SU-DHL-6 (cell line): Measurements from ENCODE around the gene LGALS1.
"Not testable (repeated sequence)": the region's sequence is repeated elsewhere in the genome, so short reads cannot be mapped to it uniquely, and the experiment has no call there.

Source experiments
- EZH2phosphoT487 ChIP-seq: fragments of 200-600 bp; sonication (generic), shearing (Covaris generic); conservative IDR thresholded peaks from 2 replicates; pipeline ENCODE4 v1.6.1; 2018; ENCODE audit warnings: mild to moderate bottlenecking, antibody characterized with exemption, low read length, moderate library complexity, mixed read lengths
- TF ChIP-seq, protein P1 (sequence below): fragments of 200-600 bp; sonication (generic); IDR thresholded peaks from one replicate; pipeline ENCODE4 v1.5.1; 2017; ENCODE audit warnings: antibody characterized with exemption, mild to moderate bottlenecking, low read length, moderate library complexity; ENCODE audit not compliant: insufficient read depth, poor library complexity, severe bottlenecking

- TF ChIP-seq, protein P1, sequence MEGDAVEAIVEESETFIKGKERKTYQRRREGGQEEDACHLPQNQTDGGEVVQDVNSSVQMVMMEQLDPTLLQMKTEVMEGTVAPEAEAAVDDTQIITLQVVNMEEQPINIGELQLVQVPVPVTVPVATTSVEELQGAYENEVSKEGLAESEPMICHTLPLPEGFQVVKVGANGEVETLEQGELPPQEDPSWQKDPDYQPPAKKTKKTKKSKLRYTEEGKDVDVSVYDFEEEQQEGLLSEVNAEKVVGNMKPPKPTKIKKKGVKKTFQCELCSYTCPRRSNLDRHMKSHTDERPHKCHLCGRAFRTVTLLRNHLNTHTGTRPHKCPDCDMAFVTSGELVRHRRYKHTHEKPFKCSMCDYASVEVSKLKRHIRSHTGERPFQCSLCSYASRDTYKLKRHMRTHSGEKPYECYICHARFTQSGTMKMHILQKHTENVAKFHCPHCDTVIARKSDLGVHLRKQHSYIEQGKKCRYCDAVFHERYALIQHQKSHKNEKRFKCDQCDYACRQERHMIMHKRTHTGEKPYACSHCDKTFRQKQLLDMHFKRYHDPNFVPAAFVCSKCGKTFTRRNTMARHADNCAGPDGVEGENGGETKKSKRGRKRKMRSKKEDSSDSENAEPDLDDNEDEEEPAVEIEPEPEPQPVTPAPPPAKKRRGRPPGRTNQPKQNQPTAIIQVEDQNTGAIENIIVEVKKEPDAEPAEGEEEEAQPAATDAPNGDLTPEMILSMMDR = not testable (repeated sequence)
- not testable (repeated sequence) for TF ChIP-seq EZH2phosphoT487
Observed at GRCh38 chr22:37694131-37694530, 18.7 kb downstream of the LGALS1 start.
